Measurements from ENCODE around the gene ABCG5.

Gene ABCG5

DNA sequence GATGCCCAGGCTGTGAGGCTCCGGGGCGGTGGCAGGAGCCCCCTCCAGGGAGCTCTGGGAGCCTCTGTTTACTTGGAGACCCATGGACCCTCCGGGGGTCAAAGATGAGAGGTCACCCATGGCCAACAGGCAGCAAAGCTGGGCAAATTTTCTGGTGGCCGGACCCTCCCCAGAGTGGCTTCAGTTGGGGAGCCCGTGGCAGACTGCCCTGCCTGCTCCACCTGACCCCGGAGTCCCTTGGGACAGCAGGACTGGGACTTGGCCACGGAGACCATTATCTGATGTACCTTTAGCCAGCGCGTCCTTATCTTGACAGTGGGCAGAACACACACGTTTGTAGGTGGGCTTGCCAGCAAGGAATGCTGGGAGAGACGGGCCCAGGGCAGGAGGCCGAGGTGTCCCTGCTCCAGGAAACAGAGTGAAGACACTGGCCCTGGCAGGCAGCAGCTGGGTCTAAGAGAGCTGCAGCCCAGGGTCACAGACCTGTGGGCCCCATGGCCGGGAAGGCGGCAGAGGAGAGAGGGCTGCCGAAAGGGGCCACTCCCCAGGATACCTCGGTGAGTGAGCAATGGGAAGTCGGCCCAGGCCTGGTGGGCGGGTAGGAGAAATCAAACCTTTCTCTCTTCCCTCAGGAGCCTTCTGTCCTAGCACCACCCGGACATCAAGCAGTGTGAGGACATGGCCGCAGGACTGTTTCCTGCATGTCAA is at the start of gene ABCG5, which contains the start of gene ABCG8:
Gene ABCG5, minus strand, starts transcription at position 280 of the 708 bp plus-strand sequence. Its CDS starts 160 bp downstream, at position 120.
Gene ABCG8, plus strand, starts transcription at position 412 of the 708 bp plus-strand sequence. Its CDS starts 83 bp downstream, at position 495.
- in situ Hi-C loops (cut with MboI; ENCODE audit: low sequenced_read_pairs), result no loop called here

DNA sequence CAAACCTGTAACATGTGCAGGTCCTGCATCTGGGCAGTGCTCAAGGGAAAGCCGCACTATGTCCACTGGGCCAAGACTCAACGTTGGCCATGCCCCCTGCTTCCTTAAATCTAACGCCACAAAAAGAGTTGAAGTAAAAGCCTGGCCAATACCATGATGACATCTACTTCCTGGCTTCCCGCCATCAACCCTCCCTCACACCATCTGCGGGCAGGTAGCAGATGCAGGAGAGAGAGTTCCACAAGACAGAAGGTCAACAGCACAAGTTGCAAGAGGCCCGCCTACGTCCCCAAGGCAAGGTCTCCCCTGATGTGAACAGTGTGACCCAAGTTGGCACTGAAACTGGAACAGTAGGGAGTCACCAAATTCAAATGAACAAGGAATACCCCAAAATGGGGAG is 48.5 kb upstream of the ABCG5 start:
- in situ Hi-C loops (cut with MboI; ENCODE audit: low sequenced_read_pairs), result no loop called here

GRCh38 chr2:43885132-43885632 is 46.5 kb upstream of the ABCG5 start:
- in situ Hi-C loops (cut with MboI; ENCODE audit: low sequenced_read_pairs), result no loop called here

- in situ Hi-C loops (cut with MboI; ENCODE audit: low sequenced_read_pairs), result no loop called here
Observed at GRCh38 chr2:43884689-43885088, 46.0 kb upstream of the ABCG5 start.

DNA sequence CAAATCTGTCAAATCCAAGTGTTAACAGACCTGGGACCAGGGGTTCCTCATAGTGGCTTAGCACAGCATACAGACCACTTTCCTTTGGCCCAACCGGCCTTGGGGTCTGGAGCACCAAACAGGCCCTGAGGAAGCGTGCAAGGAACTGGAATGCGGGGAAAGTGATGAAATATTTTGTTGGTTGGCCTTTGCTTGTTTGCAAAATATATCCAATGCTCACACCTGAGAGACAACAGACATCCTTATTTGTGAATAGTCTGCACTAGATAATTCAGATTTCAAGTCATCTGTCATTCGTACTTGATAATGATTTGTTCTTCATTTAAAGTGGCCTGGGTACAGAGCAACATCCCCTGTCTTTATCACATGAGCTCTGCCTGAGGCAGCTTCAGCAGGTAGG is 43.7 kb upstream of the ABCG5 start:
- in situ Hi-C loops (cut with MboI; ENCODE audit: low sequenced_read_pairs), result no loop called here

- in situ Hi-C loops (cut with MboI; ENCODE audit: low sequenced_read_pairs), result no loop called here
Observed at GRCh38 chr2:43880952-43881351, 42.3 kb upstream of the ABCG5 start.

- in situ Hi-C loops (cut with MboI; ENCODE audit: low sequenced_read_pairs), result no loop called here
Observed at GRCh38 chr2:43880471-43880870, 41.8 kb upstream of the ABCG5 start.

- in situ Hi-C loops (cut with MboI; ENCODE audit: low sequenced_read_pairs), result no loop called here
Observed at GRCh38 chr2:43879261-43879660, 40.6 kb upstream of the ABCG5 start.

DNA sequence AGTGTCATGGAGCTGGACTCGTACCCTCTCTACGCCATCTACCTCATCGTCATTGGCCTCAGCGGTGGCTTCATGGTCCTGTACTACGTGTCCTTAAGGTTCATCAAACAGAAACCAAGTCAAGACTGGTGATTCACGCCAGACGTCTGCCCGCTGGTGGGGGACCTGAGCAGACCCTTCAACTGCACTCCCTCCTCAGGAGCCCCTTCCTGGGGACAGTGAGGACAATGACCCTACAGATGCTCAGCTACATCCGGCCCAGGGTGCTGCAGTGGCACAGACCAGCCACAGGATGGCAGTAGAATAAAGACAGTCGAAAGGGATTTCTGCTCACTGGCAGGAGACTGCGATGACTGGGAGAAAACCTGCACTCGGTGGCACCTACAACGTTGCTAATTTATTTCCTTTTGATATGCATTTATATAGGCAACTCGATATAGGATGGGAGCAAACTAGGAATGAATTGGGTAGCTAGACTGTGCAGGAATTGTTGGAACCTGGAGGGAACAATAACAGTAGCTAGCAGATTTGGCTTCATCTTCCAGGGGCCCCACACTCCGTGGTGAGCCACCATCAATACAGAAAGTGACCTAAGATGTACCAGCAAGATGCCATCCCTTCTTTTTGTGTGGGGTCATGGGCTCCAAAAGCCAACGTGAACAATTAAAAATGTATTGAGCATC is 39.3 kb upstream of the ABCG5 start:
- in situ Hi-C loops (cut with MboI; ENCODE audit: low sequenced_read_pairs), result no loop called here

DNA sequence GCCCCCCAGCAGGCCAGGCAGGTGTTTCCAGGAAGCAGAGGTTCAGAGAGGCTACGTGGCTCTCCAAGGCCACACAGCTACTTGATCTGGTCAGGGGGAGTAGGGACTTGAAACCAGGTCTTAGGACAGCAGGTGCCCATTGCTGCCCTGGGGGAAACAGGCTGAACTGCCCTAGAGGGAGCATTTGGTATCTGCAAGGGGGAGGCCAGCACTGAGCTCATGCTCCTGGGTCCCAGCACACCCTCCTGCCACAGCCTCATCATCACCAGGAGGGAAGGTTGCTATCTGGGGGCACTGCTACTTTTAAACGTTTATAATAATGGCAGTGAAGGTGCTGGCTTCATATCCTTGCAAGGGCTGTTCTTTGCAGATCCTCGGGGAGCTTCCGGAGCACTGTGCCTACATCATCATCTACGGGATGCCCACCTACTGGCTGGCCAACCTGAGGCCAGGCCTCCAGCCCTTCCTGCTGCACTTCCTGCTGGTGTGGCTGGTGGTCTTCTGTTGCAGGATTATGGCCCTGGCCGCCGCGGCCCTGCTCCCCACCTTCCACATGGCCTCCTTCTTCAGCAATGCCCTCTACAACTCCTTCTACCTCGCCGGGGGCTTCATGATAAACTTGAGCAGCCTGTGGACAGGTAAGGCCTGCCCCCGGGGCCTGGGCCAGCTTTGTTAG is 36.3 kb upstream of the ABCG5 start:
- in situ Hi-C loops (cut with MboI; ENCODE audit: low sequenced_read_pairs), result no loop called here

- in situ Hi-C loops (cut with MboI; ENCODE audit: low sequenced_read_pairs), result no loop called here
Observed at GRCh38 chr2:43872151-43872550, 33.5 kb upstream of the ABCG5 start.

DNA sequence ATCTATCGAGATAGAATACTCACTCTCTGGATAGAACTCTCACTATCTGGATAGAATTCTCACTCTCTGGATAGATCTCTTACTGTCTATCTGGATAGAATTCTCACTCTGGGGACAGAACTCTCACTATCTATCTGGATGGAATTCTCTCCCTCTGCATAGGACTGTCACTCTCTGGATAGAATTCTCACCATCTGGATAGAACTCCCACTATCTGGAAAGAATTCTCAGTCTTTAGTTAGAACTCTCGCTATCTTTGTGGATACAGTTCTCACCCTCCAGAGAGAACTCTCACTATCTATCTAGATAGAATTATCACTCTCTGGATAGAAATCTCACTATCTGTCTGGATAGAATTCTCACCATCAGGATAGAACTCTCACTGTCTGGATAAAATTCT is 16.7 kb upstream of the ABCG5 start:
- in situ Hi-C loops (cut with MboI; ENCODE audit: low sequenced_read_pairs), result no loop called here

GRCh38 chr2:43854671-43855070 is 16.0 kb upstream of the ABCG5 start:
- in situ Hi-C loops (cut with MboI; ENCODE audit: low sequenced_read_pairs), result no loop called here

GRCh38 chr2:43853141-43854081 is 14.8 kb upstream of the ABCG5 start:
- in situ Hi-C loops (cut with MboI; ENCODE audit: low sequenced_read_pairs), result no loop called here

DNA sequence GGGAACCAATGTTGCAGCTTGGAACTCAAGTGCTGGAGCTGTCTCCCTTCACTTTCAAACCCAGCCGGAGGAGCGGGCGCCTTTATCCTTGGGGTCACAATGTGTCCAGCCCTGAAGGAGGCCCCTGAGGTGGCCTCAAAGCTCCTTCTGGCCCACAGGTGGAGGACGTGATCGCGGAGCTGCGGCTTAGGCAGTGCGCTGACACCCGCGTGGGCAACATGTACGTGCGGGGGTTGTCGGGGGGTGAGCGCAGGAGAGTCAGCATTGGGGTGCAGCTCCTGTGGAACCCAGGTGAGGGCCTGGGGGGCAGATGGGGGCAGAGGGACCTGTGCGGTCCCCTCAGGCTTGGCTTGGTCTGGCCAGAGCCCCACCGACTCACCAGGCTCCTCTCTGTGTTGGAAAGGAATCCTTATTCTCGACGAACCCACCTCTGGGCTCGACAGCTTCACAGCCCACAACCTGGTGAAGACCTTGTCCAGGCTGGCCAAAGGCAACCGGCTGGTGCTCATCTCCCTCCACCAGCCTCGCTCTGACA is 13.6 kb upstream of the ABCG5 start:
- in situ Hi-C loops (cut with MboI; ENCODE audit: low sequenced_read_pairs), result no loop called here

- in situ Hi-C loops (cut with MboI; ENCODE audit: low sequenced_read_pairs), result no loop called here
Observed at GRCh38 chr2:43851011-43851980, 12.7 kb upstream of the ABCG5 start.

- in situ Hi-C loops (cut with MboI; ENCODE audit: low sequenced_read_pairs), result no loop called here
Observed at GRCh38 chr2:43848214-43848613, 9.6 kb upstream of the ABCG5 start.

DNA sequence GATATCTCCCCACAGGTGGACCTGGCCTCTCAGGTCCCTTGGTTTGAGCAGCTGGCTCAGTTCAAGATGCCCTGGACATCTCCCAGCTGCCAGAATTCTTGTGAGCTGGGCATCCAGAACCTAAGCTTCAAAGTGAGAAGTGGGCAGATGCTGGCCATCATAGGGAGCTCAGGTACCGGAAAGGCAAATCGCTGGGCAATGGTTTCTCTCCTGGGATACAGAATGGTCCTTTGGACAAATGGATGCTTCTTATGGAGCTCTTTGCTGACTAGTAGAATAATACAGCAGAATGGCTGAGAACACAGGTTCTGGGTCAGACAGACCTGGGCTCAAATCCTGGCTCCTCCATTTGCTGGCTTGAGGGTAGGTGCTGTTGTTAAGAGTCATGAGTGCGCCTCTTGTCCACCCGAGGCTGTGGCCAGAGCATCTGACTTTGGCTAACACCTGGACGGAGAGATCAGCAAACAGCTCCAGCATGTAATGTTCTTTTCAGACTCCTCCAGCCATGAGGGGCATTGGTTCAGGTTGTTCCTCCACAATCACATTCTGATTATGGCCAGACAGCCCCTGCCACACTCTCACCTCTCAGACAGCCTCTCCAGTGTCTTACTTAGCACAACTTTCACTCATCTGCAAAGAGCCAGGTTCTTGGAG is 7.6 kb upstream of the ABCG5 start:
- in situ Hi-C loops (cut with MboI; ENCODE audit: low sequenced_read_pairs), result no loop called here

DNA sequence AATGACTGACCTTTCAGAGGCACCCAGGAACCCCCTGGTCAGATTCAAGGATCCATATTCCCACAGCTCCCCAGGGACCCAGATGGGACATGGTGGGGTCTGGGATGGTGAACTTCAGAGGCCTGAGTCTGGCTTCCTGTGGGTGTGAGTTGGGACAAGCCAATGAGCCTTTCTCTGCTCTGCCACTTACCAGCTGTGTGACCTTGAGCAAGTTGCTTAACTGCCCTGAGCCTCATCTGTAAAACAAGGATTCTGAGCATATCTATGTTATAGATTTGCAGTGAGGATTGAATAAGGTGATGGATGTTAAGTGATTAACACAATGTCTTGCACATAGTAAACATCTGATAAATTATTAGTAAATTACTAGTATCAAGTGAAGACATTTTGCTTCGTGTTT is 6.5 kb upstream of the ABCG5 start:
- in situ Hi-C loops (cut with MboI; ENCODE audit: low sequenced_read_pairs), result no loop called here
